D721Med (cell line): ENCODE measurements around the gene ZEB2.

ENCODE experiments used
- DNase-seq: peaks from one replicate; pipeline ENCODE4 v3.0.0; 2011; ENCODE audit warnings: low spot score; ENCODE audit not compliant: insufficient read length
- FAIRE-seq: peaks from 2 replicates; lab custom pipeline; 2011; peaks lifted over from hg19 to GRCh38; lab: Jason Lieb, UNC
- TF ChIP-seq, protein P1 (sequence below): IDR thresholded peaks from 2 replicates; pipeline ENCODE4 v1.5.1; 2012; ENCODE audit warnings: mild to moderate bottlenecking, control low read depth; ENCODE audit not compliant: insufficient read depth; ENCODE audit errors: missing control alignments

ZEB2 gene

DNA sequence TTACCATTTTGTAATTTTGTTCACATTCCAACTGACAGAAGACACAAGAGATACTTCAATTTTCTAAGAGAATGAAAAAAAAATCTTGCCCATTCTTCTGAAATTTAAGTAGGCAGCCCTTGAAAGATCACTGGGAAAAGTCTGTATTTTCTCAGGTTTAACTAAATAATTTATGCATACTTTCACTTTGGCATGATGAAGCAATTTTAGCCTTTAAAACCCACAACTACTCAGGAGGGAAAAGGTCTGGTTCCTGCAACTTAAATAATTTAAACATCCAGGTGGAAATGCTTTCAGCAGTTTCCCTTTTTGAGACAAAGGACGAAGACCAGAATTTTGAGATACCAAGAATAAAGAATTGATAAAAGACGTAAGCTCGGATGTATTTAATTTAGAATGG is 61.4 kb downstream of the ZEB2 start:
- no peak for DNase-seq
- no peak for FAIRE-seq
- TF ChIP-seq, protein P1, sequence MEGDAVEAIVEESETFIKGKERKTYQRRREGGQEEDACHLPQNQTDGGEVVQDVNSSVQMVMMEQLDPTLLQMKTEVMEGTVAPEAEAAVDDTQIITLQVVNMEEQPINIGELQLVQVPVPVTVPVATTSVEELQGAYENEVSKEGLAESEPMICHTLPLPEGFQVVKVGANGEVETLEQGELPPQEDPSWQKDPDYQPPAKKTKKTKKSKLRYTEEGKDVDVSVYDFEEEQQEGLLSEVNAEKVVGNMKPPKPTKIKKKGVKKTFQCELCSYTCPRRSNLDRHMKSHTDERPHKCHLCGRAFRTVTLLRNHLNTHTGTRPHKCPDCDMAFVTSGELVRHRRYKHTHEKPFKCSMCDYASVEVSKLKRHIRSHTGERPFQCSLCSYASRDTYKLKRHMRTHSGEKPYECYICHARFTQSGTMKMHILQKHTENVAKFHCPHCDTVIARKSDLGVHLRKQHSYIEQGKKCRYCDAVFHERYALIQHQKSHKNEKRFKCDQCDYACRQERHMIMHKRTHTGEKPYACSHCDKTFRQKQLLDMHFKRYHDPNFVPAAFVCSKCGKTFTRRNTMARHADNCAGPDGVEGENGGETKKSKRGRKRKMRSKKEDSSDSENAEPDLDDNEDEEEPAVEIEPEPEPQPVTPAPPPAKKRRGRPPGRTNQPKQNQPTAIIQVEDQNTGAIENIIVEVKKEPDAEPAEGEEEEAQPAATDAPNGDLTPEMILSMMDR: no peak

DNA sequence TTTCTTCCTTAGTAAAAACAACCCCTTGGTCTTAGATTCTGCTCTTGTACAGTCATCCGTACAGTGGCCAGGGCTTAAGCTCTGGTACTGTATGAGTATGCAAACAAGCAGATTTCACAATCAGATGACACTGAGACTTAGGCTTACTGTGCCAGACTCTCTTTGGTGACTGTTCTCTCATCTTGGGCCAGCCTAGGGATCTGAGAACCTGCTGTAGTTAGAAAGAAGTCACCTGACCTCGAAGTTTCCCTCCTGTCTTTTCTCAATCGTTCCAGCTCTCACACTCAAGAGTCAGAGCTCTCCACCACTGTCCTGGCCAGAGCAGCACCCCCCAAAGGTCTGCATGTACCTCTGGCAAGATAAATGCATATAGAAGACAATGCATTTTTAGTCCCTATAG is 63.2 kb downstream of the ZEB2 start:
- TF ChIP-seq, protein P1: no peak
- no peak for FAIRE-seq
- no peak for DNase-seq

DNA sequence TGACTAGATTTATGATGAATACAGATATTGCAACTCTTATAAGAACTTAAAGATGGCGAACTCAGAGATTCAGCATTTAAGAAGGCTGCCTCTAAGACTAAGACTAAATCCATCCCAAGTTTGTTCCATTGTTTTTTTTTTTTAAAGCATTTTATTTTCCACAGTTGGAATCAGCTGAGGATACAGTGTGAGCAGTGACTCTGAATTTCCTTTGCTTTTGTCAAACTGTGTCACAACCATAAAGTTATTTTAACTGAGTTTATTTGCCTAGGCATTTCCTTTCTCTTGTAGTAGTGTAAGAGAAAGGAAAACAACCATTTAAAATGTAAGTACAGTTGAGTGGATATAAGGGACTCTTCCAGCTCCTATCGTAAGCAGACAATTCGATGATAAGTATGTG is 63.9 kb downstream of the ZEB2 start:
- DNase-seq (no peak), FAIRE-seq (no peak)
- TF ChIP-seq, protein P1: no peak

DNA sequence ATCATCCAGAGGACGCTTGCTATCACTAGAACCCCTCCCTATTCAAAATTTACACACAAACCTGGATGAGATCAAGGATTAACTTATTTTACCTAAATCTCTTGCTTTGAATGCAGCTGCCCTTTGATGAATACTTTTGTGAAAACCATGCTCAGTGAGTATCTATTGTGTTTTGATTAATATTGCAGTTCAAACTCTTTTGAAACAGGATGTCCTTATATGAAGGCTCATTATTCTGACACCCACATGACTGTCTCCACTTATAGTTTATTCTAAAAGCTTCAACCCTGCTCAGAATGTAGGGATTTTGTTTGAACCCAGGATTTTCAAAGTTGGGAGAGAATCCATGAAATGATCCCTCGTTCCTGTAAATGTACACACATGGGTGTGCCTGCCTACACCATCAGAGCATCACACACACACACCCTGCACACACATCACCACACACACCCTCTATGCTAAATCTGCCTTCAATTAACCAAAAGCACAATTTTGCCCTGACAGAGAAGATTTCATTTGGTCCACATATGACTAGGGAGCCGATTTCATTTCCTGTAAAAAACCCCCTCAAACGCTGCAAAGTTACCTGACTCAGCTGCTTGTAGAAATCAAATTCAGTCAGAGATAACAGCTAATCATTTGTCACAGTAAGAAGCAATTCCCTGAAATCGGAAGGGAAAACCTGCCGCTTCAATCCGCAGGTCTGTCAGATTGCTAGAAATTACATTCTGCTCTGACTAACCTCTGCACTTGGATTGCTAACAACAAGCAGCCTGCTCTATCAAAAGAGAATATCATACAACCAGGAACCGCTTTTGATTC is 65.2 kb downstream of the ZEB2 start:
- FAIRE-seq (no peak), DNase-seq (no peak)
- TF ChIP-seq, protein P1: no peak

DNA sequence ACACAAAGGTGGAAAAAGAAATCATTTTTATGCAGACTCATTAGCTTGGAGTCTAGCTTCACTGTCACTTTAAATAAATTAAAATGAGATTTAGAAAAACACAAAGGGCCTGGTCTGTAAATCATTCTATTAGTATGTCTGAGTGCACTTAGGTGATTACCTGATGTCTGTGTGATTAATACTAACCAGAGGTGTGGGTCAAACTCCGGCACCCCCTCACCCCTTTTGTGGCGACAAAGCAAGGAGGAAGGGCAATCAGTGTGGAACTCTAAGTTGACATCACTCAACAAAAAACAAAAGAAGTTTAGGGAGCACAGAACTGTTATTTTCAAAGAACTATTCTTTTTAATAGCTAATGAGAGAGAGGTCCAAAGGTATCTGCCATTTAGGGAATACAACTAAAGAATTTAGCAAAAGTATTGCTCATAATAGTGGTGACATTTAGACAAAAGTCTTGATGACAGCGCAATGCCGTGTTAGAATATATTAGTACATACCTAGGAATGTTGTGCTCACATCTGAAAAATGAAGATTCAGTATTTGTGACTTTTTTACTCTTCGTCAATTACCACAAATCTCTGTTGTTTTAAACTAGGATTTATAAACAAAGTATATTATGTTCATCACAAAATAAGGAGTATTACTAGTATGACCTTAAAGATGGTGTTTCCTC is 66.3 kb downstream of the ZEB2 start:
- DNase-seq (no peak), FAIRE-seq (no peak)
- TF ChIP-seq, protein P1: no peak

DNA sequence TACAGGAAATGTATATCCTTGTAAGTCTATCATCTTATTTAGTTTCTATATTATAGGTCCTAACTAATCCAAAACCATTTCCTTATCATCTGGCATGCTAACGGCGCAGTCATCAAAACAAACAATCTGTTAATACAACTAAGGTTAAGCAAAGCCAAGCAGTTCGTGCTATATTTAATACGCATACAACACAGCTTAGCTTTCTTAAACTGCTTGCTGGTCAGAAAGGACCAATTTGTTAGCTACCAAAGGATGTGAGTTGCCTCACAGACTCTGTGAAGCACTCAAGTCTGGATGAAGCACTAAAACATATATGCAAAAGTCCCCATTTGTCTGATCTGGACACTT is 67.0 kb downstream of the ZEB2 start:
- TF ChIP-seq, protein P1: no peak
- no peak for DNase-seq
- no peak for FAIRE-seq
